Activated B cell treated with CpG ODN at 0.5 μM for 24 hours (primary cell): ENCODE data around the gene SNRPB2. TPM values are rescaled to one million over a fixed set of nuclear protein-coding genes. Genes with fewer than 3 reads are reported as not detected.

Experiments used
- ATAC-seq: fragments of 200-7000 bp; cut with Tn5 transposase; one replicate; pipeline ENCODE4 v1.10.0; 2021; ENCODE audit warnings: low read depth, mild to moderate bottlenecking, moderate library complexity
- CTCF ChIA-PET: fragments of 350-600 bp; sonication (Branson Sonifier 250); formaldehyde crosslinking; loops from one replicate; lab custom pipeline; 2021; ENCODE audit warnings: antibody characterized with exemption; lab: Charles Lee
- POLR2A ChIA-PET: fragments of 350-600 bp; sonication (Branson Sonifier 250); formaldehyde crosslinking; loops from one replicate; lab custom pipeline; 2021; ENCODE audit warnings: antibody characterized with exemption; lab: Charles Lee
- DNase-seq: peaks from one replicate; pipeline ENCODE4 v3.0.0; 2022
- H3K27ac Mint-ChIP-seq: one replicate; pipeline ENCODE4 v1.8.0; 2020; ENCODE audit warnings: mixed read lengths
- H3K27me3 Mint-ChIP-seq: one replicate; pipeline ENCODE4 v1.8.0; 2021; ENCODE audit warnings: mixed read lengths
- H3K36me3 Mint-ChIP-seq: one replicate; pipeline ENCODE4 v1.8.0; 2021; ENCODE audit warnings: low read depth, mixed read lengths
- H3K4me1 Mint-ChIP-seq: one replicate; pipeline ENCODE4 v1.8.0; 2021; ENCODE audit warnings: mixed read lengths
- H3K4me3 Mint-ChIP-seq: one replicate; pipeline ENCODE4 v1.8.0; 2020; ENCODE audit warnings: mild to moderate bottlenecking, mixed read lengths
- H3K9me3 Mint-ChIP-seq: one replicate; pipeline ENCODE4 v1.8.0; 2020; ENCODE audit warnings: mixed read lengths
- intact Hi-C: fragments of 100-400 bp; cut with micrococcal nuclease; formaldehyde crosslinking; loops from one replicate; pipeline ENCODE4 v1.15.1; 2024
- total RNA-seq: library from RNA; stranded (reverse); gene quantifications from 2 replicates; pipeline ENCODE4 v1.2.3, GENCODE V29; 2022
- TF ChIP-seq, protein P1 (sequence below): fragments of 200-600 bp; IDR thresholded peaks from one replicate; pipeline ENCODE4 v1.8.0; 2022; ENCODE audit warnings: antibody characterized with exemption, mild to moderate bottlenecking

SNRPB2 gene
- total RNA-seq, 1 donor from 2014 or later = 61.1 TPM

- Mint-ChIP-seq H3K9me3 (no peaks in the 10 kb centered on the region), H3K27me3 (peaks cover 39% of the 10 kb centered on the region), H3K27ac (no peak overlapping the region), H3K4me1 (peaks cover 6% of the 10 kb centered on the region), H3K36me3 (no peaks in the 10 kb centered on the region), H3K4me3 (no peak overlapping the region)
- CTCF ChIA-PET = no interaction called here
- no peak for ATAC-seq
- DNase-seq = no peak
- POLR2A ChIA-PET = no interaction called here
- TF ChIP-seq, protein P1, sequence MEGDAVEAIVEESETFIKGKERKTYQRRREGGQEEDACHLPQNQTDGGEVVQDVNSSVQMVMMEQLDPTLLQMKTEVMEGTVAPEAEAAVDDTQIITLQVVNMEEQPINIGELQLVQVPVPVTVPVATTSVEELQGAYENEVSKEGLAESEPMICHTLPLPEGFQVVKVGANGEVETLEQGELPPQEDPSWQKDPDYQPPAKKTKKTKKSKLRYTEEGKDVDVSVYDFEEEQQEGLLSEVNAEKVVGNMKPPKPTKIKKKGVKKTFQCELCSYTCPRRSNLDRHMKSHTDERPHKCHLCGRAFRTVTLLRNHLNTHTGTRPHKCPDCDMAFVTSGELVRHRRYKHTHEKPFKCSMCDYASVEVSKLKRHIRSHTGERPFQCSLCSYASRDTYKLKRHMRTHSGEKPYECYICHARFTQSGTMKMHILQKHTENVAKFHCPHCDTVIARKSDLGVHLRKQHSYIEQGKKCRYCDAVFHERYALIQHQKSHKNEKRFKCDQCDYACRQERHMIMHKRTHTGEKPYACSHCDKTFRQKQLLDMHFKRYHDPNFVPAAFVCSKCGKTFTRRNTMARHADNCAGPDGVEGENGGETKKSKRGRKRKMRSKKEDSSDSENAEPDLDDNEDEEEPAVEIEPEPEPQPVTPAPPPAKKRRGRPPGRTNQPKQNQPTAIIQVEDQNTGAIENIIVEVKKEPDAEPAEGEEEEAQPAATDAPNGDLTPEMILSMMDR = no peak
- intact Hi-C loops = no loop called here
Observed at GRCh38 chr20:16714751-16715150, 15.1 kb upstream of the SNRPB2 start.

DNA sequence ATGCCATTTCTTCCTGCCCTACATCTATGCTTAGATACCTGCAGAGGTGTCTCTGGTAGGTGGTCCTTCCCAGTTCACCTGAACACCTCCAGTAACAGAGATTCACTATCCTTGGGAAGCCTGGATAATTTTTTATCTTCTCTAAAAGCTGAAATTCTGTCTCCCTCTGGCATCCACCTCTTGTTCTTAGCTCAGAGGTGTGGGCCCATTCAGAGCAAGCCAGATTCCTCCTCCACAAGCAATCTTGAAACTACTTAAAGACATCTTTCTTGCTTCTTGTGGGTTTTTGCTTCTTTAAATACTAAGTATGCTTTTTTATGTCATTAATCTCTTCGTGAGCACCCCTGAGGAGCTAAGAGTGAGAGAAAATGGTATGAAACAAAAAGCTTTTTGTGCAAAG is 10.4 kb upstream of the SNRPB2 start:
- ChIA-PET POLR2A (no interaction called here), CTCF (no interaction called here)
- no peak for DNase-seq
- H3K4me1 Mint-ChIP-seq = no peaks in the 10 kb centered on the region
- no peaks in the 10 kb centered on the region for H3K9me3 Mint-ChIP-seq
- no peak overlapping the region for H3K27ac Mint-ChIP-seq
- no peaks in the 10 kb centered on the region for H3K36me3 Mint-ChIP-seq
- intact Hi-C loops = no loop called here
- TF ChIP-seq, protein P1 = no peak
- no peak overlapping the region for H3K4me3 Mint-ChIP-seq
- ATAC-seq = no peak
- peaks cover 65% of the 10 kb centered on the region for H3K27me3 Mint-ChIP-seq

GRCh38 chr20:16729080-16729479 is 746 bp upstream of the SNRPB2 start:
- peak overlapping the region; percentile 100 for H3K4me3 Mint-ChIP-seq
- intact Hi-C loops = no loop called here
- DNase-seq (no peak), ATAC-seq (no peak)
- ChIA-PET CTCF (no interaction called here), POLR2A (interaction anchor here (1.0 kb wide), 1 partner anchor 154 kb away, joined by 5 read pairs; no protein-coding TSS in a partner anchor)
- TF ChIP-seq, protein P1 = no peak
- H3K27ac Mint-ChIP-seq = peak overlapping the region; percentile 99
- peaks cover 20% of the 10 kb centered on the region for H3K27me3 Mint-ChIP-seq
- H3K36me3 Mint-ChIP-seq = peaks cover 39% of the 10 kb centered on the region
- peaks cover 6% of the 10 kb centered on the region for H3K9me3 Mint-ChIP-seq
- peaks cover 26% of the 10 kb centered on the region for H3K4me1 Mint-ChIP-seq

GRCh38 chr20:16732506-16733152 is 2.8 kb downstream of the SNRPB2 start:
- DNase-seq (no peak), ATAC-seq (no peak)
- peaks cover 3% of the 10 kb centered on the region for H3K9me3 Mint-ChIP-seq
- CTCF ChIA-PET = no interaction called here
- H3K36me3 Mint-ChIP-seq = peaks cover 74% of the 10 kb centered on the region
- intact Hi-C loops = no loop called here
- H3K27me3 Mint-ChIP-seq = peaks cover 6% of the 10 kb centered on the region
- no peak overlapping the region for H3K27ac Mint-ChIP-seq
- TF ChIP-seq, protein P1 = no peak
- POLR2A ChIA-PET = no interaction called here
- no peak overlapping the region for H3K4me3 Mint-ChIP-seq
- peaks cover 31% of the 10 kb centered on the region for H3K4me1 Mint-ChIP-seq

GRCh38 chr20:16740365-16741072 is 10.7 kb downstream of the SNRPB2 start:
- no peaks in the 10 kb centered on the region for H3K4me1 Mint-ChIP-seq
- CTCF ChIA-PET = no interaction called here

More at GRCh38 chr20:16740365-16741072, 10.7 kb downstream of the SNRPB2 start:
- POLR2A ChIA-PET = no interaction called here
- DNase-seq = no peak
- Mint-ChIP-seq H3K4me3 (no peak overlapping the region), H3K27ac (no peak overlapping the region), H3K9me3 (no peaks in the 10 kb centered on the region), H3K36me3 (peaks cover 65% of the 10 kb centered on the region), H3K27me3 (no peaks in the 10 kb centered on the region)
- TF ChIP-seq, protein P1 = no peak
- no peak for ATAC-seq
- intact Hi-C loops = no loop called here
